PC-3 (cell line): Measurements from ENCODE around the gene RAET1L. TPM values are rescaled to one million over a fixed set of nuclear protein-coding genes. Genes with fewer than 3 reads are reported as not detected.

ENCODE experiments used
- ATAC-seq: fragments of 200-7000 bp; cut with Tn5 transposase; 2 replicates; pipeline ENCODE4 v1.9.1; 2020; ENCODE audit warnings: mild to moderate bottlenecking, moderate library complexity
- BruUV-seq: library from RNA; stranded (reverse); fragments of 400-500 nt; replicated peaks from 2 replicates; lab custom pipeline; 2021; lab: Mats Ljungman, UMichigan
- CTCF ChIA-PET: fragments of 300-600 bp; sonication (Branson Sonifier 250); formaldehyde crosslinking; loops from one replicate; lab custom pipeline; 2022; ENCODE audit warnings: antibody characterized with exemption; lab: Charles Lee
- POLR2A ChIA-PET: fragments of 300-600 bp; sonication (Branson Sonifier 250); formaldehyde crosslinking; loops from one replicate; lab custom pipeline; 2022; ENCODE audit warnings: antibody characterized with exemption; ENCODE audit not compliant: unreplicated experiment; lab: Charles Lee
- DNase-seq: peaks from one replicate; pipeline ENCODE4 v3.0.0-alpha.2; 2015
- H2AFZ ChIP-seq: fragments of 300-600 bp; sonication (generic); 2 replicates; pipeline ENCODE4 v1.6.0; 2016; ENCODE audit warnings: antibody characterized with exemption, low read length
- H3F3A ChIP-seq: fragments of 300-600 bp; sonication (generic); one replicate; pipeline ENCODE4 v1.6.0; 2017; ENCODE audit warnings: antibody characterized with exemption, low read length, control low read depth, mild to moderate bottlenecking; ENCODE audit not compliant: unreplicated experiment
- H3K27ac ChIP-seq: fragments of 300-600 bp; sonication (generic); 2 replicates; pipeline ENCODE4 v1.5.1; 2016; ENCODE audit warnings: mild to moderate bottlenecking, low read length
- H3K27me3 ChIP-seq: fragments of 300-600 bp; sonication (generic); 2 replicates; pipeline ENCODE4 v1.6.1; 2016; ENCODE audit warnings: low read length, mixed read lengths
- H3K36me3 ChIP-seq: fragments of 300-600 bp; sonication (generic); 2 replicates; pipeline ENCODE4 v1.6.1; 2016; ENCODE audit warnings: low read depth, mixed run types, low read length, mixed read lengths
- H3K4me1 ChIP-seq: fragments of 300-600 bp; sonication (generic); 2 replicates; pipeline ENCODE4 v1.5.1; 2016; ENCODE audit warnings: low read length; ENCODE audit not compliant: insufficient read depth
- H3K4me2 ChIP-seq: fragments of 300-600 bp; sonication (generic); 2 replicates; pipeline ENCODE4 v1.6.0; 2016; ENCODE audit warnings: low read length
- H3K4me3 ChIP-seq: fragments of 300-600 bp; sonication (generic); 2 replicates; pipeline ENCODE4 v1.5.1; 2016; ENCODE audit warnings: mild to moderate bottlenecking, low read length, mixed read lengths
- H3K79me2 ChIP-seq: fragments of 300-600 bp; sonication (generic); 2 replicates; pipeline ENCODE4 v1.6.1; 2017; ENCODE audit warnings: low read length, mixed read lengths
- H3K9ac ChIP-seq: fragments of 300-600 bp; sonication (generic); 2 replicates; pipeline ENCODE4 v1.6.0; 2016; ENCODE audit warnings: mild to moderate bottlenecking, low read length
- H3K9me2 ChIP-seq: fragments of 300-600 bp; sonication (generic); replicated peaks from 2 replicates; pipeline ENCODE4 v1.6.1; 2016; ENCODE audit warnings: mixed run types, low read length, mixed read lengths
- H3K9me3 ChIP-seq: fragments of 300-600 bp; sonication (generic); 2 replicates; pipeline ENCODE4 v1.6.1; 2016; ENCODE audit warnings: low read length, mixed read lengths
- H4K20me1 ChIP-seq: fragments of 300-600 bp; sonication (generic); 2 replicates; pipeline ENCODE4 v1.6.1; 2016; ENCODE audit warnings: low read length, mixed read lengths
- CTCF ChIP-seq: fragments of 300-600 bp; sonication (generic); conservative IDR thresholded peaks from 2 replicates; pipeline ENCODE4 v1.5.1; 2017; ENCODE audit warnings: antibody characterized with exemption, low read depth, mild to moderate bottlenecking, low read length
- EZH2 ChIP-seq: fragments of 300-600 bp; sonication (generic); IDR thresholded peaks from one replicate; pipeline ENCODE4 v1.6.1; 2017; ENCODE audit warnings: antibody characterized with exemption, mild to moderate bottlenecking, low read length; ENCODE audit not compliant: unreplicated experiment
- EZH2phosphoT487 ChIP-seq: fragments of 300-600 bp; sonication (generic); IDR thresholded peaks from 2 replicates; pipeline ENCODE4 v1.6.1; 2018; ENCODE audit warnings: mild to moderate bottlenecking, antibody characterized with exemption, low read length, borderline replicate concordance
- intact Hi-C: fragments of 100-400 bp; cut with micrococcal nuclease; formaldehyde crosslinking; loops from 2 replicates; pipeline ENCODE4 v1.9.0; 2023
- total RNA-seq: library from RNA; depleted of rRNA; stranded (reverse); fragments of >200 nt; gene quantifications from 2 replicates; pipeline ENCODE4 v1.2.3, GENCODE V29; 2014

Gene RAET1L
- total RNA-seq, 1 experiment from 2014 or later: 3.6 TPM

- H3K36me3 ChIP-seq: no peaks in the 10 kb centered on the region
- no peak for DNase-seq
- H3F3A ChIP-seq: no peaks in the 10 kb centered on the region
- ChIA-PET CTCF (no interaction called here), POLR2A (no interaction called here)
- intact Hi-C loops: no loop called here
- H3K9ac ChIP-seq: no peak overlapping the region
- H3K4me2 ChIP-seq: no peak overlapping the region
- TF ChIP-seq CTCF (no peak), EZH2 (no peak), EZH2phosphoT487 (no peak)
- H3K27ac ChIP-seq: no peak overlapping the region
- BruUV-seq: no TSS peak
- ATAC-seq: no peak
- H2AFZ ChIP-seq: no peak overlapping the region
- H3K9me3 ChIP-seq: no peaks in the 10 kb centered on the region
- H3K4me3 ChIP-seq: no peak overlapping the region
- no peaks in the 10 kb centered on the region for H3K9me2 ChIP-seq
- no peaks in the 10 kb centered on the region for H3K79me2 ChIP-seq
- H4K20me1 ChIP-seq: no peaks in the 10 kb centered on the region
- H3K27me3 ChIP-seq: peaks cover 14% of the 10 kb centered on the region
- no peaks in the 10 kb centered on the region for H3K4me1 ChIP-seq
Measured at GRCh38 chr6:150058986-150059385, 33.7 kb upstream of the RAET1L start.

- intact Hi-C loops: no loop called here
- BruUV-seq: no TSS peak
- Histone ChIP-seq H4K20me1 (no peaks in the 10 kb centered on the region), H3K9ac (no peak overlapping the region), H3K36me3 (no peaks in the 10 kb centered on the region), H3K4me1 (no peaks in the 10 kb centered on the region), H3K27ac (no peak overlapping the region), H3K27me3 (peaks cover 20% of the 10 kb centered on the region), H3K79me2 (no peaks in the 10 kb centered on the region), H3K9me2 (no peaks in the 10 kb centered on the region), H3K9me3 (no peaks in the 10 kb centered on the region), H3K4me3 (no peak overlapping the region), H2AFZ (no peak overlapping the region), H3F3A (no peaks in the 10 kb centered on the region), H3K4me2 (no peak overlapping the region)
- ChIA-PET CTCF (no interaction called here), POLR2A (no interaction called here)
- TF ChIP-seq EZH2phosphoT487 (no peak), EZH2 (no peak), CTCF (no peak)
- DNase-seq: no peak
- ATAC-seq: no peak
Measured at GRCh38 chr6:150058231-150058792, 33.0 kb upstream of the RAET1L start.

GRCh38 chr6:150057501-150057951, 32.2 kb upstream of the RAET1L start:
- H3K27me3 ChIP-seq: peaks cover 28% of the 10 kb centered on the region
- no TSS peak for BruUV-seq
- H3K9me2 ChIP-seq: no peaks in the 10 kb centered on the region
- H2AFZ ChIP-seq: no peak overlapping the region
- H3K4me3 ChIP-seq: no peak overlapping the region
- H3K4me2 ChIP-seq: no peak overlapping the region
- no peak for DNase-seq
- ATAC-seq: no peak
- no peaks in the 10 kb centered on the region for H3K79me2 ChIP-seq
- no peaks in the 10 kb centered on the region for H4K20me1 ChIP-seq
- no peaks in the 10 kb centered on the region for H3K36me3 ChIP-seq
- H3K9ac ChIP-seq: no peak overlapping the region
- no peak overlapping the region for H3K27ac ChIP-seq
- intact Hi-C loops: no loop called here
- ChIA-PET CTCF (no interaction called here), POLR2A (no interaction called here)
- H3K4me1 ChIP-seq: no peaks in the 10 kb centered on the region
- H3K9me3 ChIP-seq: no peaks in the 10 kb centered on the region
- H3F3A ChIP-seq: no peaks in the 10 kb centered on the region
- TF ChIP-seq EZH2phosphoT487: no peak
- TF ChIP-seq EZH2: no peak
- TF ChIP-seq CTCF: no peak
